Duodenal mucosa (tissue), 2 donors: ENCODE measurements around the gene BIRC7.

ENCODE experiments used
- H3K27ac ChIP-seq: one replicate; pipeline ENCODE4 v1.7.0; 2013; ENCODE audit warnings: low read depth, low read length
- H3K27me3 ChIP-seq, 2 donors: one replicate each; pipeline ENCODE4 v1.7.0; 2013; ENCODE audit warnings: low read length in 2 of 2, control low read depth in 1 of 2; ENCODE audit not compliant: insufficient read depth in 2 of 2, control insufficient read depth in 1 of 2
- H3K36me3 ChIP-seq, 2 donors: one replicate each; pipeline ENCODE4 v1.7.0; 2013; ENCODE audit warnings: low read length in 2 of 2, control low read depth in 1 of 2; ENCODE audit not compliant: insufficient read depth in 2 of 2, control insufficient read depth in 1 of 2
- H3K4me1 ChIP-seq, 2 donors: one replicate each; pipeline ENCODE4 v1.7.0; 2013; ENCODE audit warnings: low read length in 2 of 2, control low read depth in 1 of 2; ENCODE audit not compliant: insufficient read depth in 2 of 2, control insufficient read depth in 1 of 2
- H3K4me3 ChIP-seq, 2 donors: one replicate each; pipeline ENCODE4 v1.7.0; 2013; ENCODE audit warnings: low read length in 2 of 2, low read depth in 1 of 2
- H3K9ac ChIP-seq, 2 donors: one replicate each; pipeline ENCODE4 v1.7.0; 2013; ENCODE audit warnings: low read length in 2 of 2, low read depth in 1 of 2
- H3K9me3 ChIP-seq, 2 donors: one replicate each; pipeline ENCODE4 v1.7.0; 2013; ENCODE audit warnings: low read length in 2 of 2, control low read depth in 1 of 2; ENCODE audit not compliant: control insufficient read depth in 1 of 2

BIRC7 gene

GRCh38 chr20:63234693-63235398 is 859 bp upstream of the BIRC7 start:
- H3K27me3 ChIP-seq, result peaks cover 3 to 11% of the 10 kb centered on the region in 2 donors

DNA sequence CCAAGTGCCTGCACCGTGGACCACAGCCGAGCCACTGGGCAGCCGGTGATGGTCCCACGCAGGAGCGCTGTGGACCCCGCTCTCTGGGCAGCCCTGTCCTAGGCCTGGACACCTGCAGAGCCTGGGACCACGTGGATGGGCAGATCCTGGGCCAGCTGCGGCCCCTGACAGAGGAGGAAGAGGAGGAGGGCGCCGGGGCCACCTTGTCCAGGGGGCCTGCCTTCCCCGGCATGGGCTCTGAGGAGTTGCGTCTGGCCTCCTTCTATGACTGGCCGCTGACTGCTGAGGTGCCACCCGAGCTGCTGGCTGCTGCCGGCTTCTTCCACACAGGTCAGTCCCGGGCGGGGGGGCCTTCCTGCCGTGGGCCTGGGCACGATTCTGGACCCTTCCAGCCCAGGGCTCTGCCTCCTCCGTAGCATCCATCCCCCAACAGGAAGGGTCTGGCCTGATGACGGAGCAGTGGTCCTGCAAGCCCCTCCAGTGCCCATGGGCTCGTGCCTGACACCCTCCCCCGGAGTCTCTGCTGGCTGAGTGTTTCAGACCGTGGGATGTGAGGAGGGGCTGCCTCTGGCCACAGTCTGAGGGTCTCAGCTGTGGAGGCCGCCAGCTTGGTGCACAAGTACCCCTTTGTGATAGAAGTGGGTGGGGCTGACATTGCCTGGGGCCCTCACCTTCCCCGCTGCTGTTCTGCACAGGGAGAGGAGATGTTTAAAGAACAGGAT is 572 bp downstream of the BIRC7 start:
- no peaks in the 10 kb centered on the region for H3K9me3 ChIP-seq
- H3K9ac ChIP-seq, result no peak overlapping the region
- H3K27ac ChIP-seq, result no peak overlapping the region
- peaks cover 0 to 7% of the 10 kb centered on the region in 2 donors for H3K4me1 ChIP-seq
- peaks cover 0 to 3% of the 10 kb centered on the region in 2 donors for H3K27me3 ChIP-seq
- no peak overlapping the region for H3K4me3 ChIP-seq
- no peaks in the 10 kb centered on the region for H3K36me3 ChIP-seq

More at GRCh38 chr20:63234693-63235398, 859 bp upstream of the BIRC7 start:
- Histone ChIP-seq H3K4me3 (no peak overlapping the region), H3K27ac (no peak overlapping the region), H3K36me3 (no peaks in the 10 kb centered on the region), H3K9me3 (no peaks in the 10 kb centered on the region), H3K4me1 (peaks cover 0 to 7% of the 10 kb centered on the region in 2 donors), H3K9ac (no peak overlapping the region)

- no peak overlapping the region for H3K4me3 ChIP-seq
- H3K27ac ChIP-seq, result no peak overlapping the region
- H3K9me3 ChIP-seq, result no peaks in the 10 kb centered on the region
- H3K4me1 ChIP-seq, result no peaks in the 10 kb centered on the region
- no peaks in the 10 kb centered on the region for H3K27me3 ChIP-seq
- no peaks in the 10 kb centered on the region for H3K36me3 ChIP-seq
- no peak overlapping the region for H3K9ac ChIP-seq
These were observed 2.3 kb downstream of the BIRC7 start for GRCh38 chr20:63238031-63238430.

- Histone ChIP-seq H3K27me3 (no peaks in the 10 kb centered on the region), H3K27ac (no peak overlapping the region), H3K36me3 (no peaks in the 10 kb centered on the region), H3K9me3 (no peaks in the 10 kb centered on the region), H3K9ac (no peak overlapping the region), H3K4me3 (no peak overlapping the region), H3K4me1 (no peaks in the 10 kb centered on the region)
These were observed 2.9 kb downstream of the BIRC7 start for GRCh38 chr20:63238514-63239125.

GRCh38 chr20:63239431-63239830 is 3.7 kb downstream of the BIRC7 start:
- H3K4me3 ChIP-seq, result no peak overlapping the region
- H3K4me1 ChIP-seq, result no peaks in the 10 kb centered on the region
- H3K36me3 ChIP-seq, result no peaks in the 10 kb centered on the region
- H3K27me3 ChIP-seq, result no peaks in the 10 kb centered on the region
- no peaks in the 10 kb centered on the region for H3K9me3 ChIP-seq
- H3K9ac ChIP-seq, result no peak overlapping the region
- H3K27ac ChIP-seq, result no peak overlapping the region

DNA sequence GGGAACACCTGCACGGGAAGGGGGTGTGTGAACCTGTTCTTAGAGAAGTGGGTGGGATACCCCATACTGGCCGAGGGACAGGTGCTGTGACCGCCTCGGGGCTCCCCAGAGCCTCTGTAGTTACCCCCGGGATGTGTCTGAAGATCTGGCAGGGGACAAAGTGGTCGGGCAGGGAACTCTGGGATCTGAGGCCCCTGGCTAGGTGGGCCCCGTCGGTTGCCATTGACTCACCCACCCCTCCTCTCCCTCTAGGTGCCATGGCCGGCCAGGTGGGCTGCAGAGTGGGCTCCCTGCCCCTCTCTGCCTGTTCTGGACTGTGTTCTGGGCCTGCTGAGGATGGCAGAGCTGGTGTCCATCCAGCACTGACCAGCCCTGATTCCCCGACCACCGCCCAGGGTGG is 4.3 kb downstream of the BIRC7 start:
- Histone ChIP-seq H3K27me3 (no peaks in the 10 kb centered on the region), H3K4me3 (no peak overlapping the region), H3K9ac (no peak overlapping the region), H3K9me3 (no peaks in the 10 kb centered on the region), H3K36me3 (no peaks in the 10 kb centered on the region), H3K4me1 (no peaks in the 10 kb centered on the region), H3K27ac (no peak overlapping the region)

- H3K4me1 ChIP-seq, result no peaks in the 10 kb centered on the region
- no peaks in the 10 kb centered on the region for H3K36me3 ChIP-seq
- no peaks in the 10 kb centered on the region for H3K27me3 ChIP-seq
- H3K27ac ChIP-seq, result no peak overlapping the region
- H3K9me3 ChIP-seq, result no peaks in the 10 kb centered on the region
- H3K4me3 ChIP-seq, result no peak overlapping the region
- H3K9ac ChIP-seq, result no peak overlapping the region
These were observed 5.6 kb downstream of the BIRC7 start for GRCh38 chr20:63241272-63241671.

DNA sequence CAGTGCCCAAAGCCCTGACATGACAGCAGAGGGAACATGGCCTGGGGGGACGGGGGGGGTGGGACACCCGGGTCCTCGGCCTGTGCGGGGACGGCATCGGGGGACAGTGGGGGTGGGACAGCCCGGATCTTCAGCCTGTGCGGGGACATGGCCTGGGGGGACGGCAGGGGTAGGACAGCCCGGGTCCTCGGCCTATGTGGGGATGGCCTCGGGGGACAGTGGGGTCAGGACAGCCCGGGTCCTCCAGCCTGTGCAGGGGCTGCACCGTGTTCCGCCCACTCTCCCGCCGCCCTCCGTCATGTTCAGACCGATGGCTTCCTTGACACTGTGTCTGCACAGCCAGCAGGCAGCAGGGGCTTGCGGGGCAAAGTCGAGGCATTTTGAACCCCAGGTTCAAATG is 7.0 kb downstream of the BIRC7 start:
- Histone ChIP-seq H3K4me1 (no peaks in the 10 kb centered on the region), H3K27me3 (peaks cover 7 to 12% of the 10 kb centered on the region in 2 donors), H3K9me3 (no peaks in the 10 kb centered on the region), H3K9ac (no peak overlapping the region), H3K4me3 (no peak overlapping the region), H3K36me3 (no peaks in the 10 kb centered on the region), H3K27ac (no peak overlapping the region)

DNA sequence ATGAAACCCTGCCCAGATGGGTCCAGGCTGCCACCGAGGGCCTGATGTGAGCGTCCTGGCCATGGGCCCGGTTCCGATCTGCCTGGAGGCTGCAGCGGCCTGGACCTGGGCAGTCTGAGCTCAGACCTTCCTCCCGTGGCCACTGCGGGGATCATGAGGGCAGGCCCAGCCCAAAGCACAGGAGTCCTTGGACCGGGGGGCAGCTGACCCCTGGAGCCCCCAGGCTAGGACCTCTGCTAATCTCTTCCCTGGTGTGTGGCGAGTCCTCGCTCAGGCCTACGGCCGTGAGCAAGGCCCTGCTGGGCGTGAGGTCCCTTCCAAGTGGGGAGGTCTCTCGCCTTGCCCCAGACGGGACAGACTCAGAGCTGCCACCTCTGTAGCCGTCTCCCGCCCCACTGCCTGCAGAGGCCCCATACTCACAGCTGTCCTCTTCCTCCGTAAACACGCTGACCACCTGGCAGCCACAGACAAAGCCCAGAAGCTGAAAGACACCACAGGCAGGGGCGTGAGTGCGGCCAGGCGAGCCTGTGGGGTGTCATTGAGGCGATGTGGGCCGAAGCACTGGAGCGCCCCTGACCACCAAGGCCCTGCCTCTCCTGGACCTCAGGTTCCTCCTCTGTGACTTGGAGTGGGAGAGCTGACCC is 8.0 kb downstream of the BIRC7 start:
- H3K4me3 ChIP-seq, result no peak overlapping the region
- H3K9me3 ChIP-seq, result no peaks in the 10 kb centered on the region
- no peak overlapping the region for H3K9ac ChIP-seq
- no peaks in the 10 kb centered on the region for H3K4me1 ChIP-seq
- H3K27ac ChIP-seq, result no peak overlapping the region
- H3K27me3 ChIP-seq, result peaks cover 13 to 16% of the 10 kb centered on the region in 2 donors
- H3K36me3 ChIP-seq, result no peaks in the 10 kb centered on the region

DNA sequence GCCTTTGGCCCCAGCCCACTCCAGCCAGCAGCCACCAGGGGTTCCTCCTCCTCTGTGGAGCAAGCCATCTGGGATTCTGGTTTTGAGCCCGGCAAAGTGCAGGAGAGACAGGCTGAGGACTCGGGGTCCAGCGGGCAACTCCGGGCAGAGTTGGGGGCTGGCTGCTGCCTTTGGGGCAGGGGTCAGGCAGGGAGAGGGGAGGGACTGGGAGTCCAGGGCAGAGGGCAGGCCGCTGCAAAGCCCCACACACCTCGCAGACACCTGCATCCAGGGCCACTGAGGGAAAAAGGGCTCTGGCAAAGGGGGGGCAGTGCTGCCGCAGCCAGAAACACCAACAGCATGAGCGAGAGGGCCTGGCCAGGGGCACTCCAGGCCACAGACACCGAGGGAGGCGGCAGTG is 8.8 kb downstream of the BIRC7 start:
- H3K27ac ChIP-seq, result no peak overlapping the region
- no peak overlapping the region for H3K4me3 ChIP-seq
- no peaks in the 10 kb centered on the region for H3K4me1 ChIP-seq
- no peak overlapping the region for H3K9ac ChIP-seq
- H3K9me3 ChIP-seq, result no peaks in the 10 kb centered on the region
- peaks cover 13 to 16% of the 10 kb centered on the region in 2 donors for H3K27me3 ChIP-seq
- H3K36me3 ChIP-seq, result no peaks in the 10 kb centered on the region
